ENCODE measurements around the gene UNK.

- no peak for TF ChIP-seq RARG (CRISPR knock-in tag; IDR thresholded peaks at IDR 0.05; ENCODE audit: low read depth)
- no peak for TF ChIP-seq SP2 (CRISPR knock-in tag; IDR thresholded peaks at IDR 0.05)
- TF ChIP-seq GABPA (IDR thresholded peaks at IDR 0.05; ENCODE audit: low read depth, low read length): no peak
- no peak for TF ChIP-seq GABPA (CRISPR knock-in tag; IDR thresholded peaks at IDR 0.05; ENCODE audit: low read depth)
- no peak for TF ChIP-seq TAF1 (CRISPR knock-in tag; IDR thresholded peaks at IDR 0.05)
- no peak for TF ChIP-seq FOXK1 (CRISPR knock-in tag; IDR thresholded peaks at IDR 0.05; ENCODE audit: borderline replicate concordance, low read depth)
- no peak for TF ChIP-seq POLR2A (IDR thresholded peaks at IDR 0.05; ENCODE audit: insufficient read depth in 1 of 2, low read depth in 2 of 2, low read length in 2 of 2)
- TF ChIP-seq, protein P1, sequence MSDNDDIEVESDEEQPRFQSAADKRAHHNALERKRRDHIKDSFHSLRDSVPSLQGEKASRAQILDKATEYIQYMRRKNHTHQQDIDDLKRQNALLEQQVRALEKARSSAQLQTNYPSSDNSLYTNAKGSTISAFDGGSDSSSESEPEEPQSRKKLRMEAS (IDR thresholded peaks at IDR 0.05): no peak
- no peak for TF ChIP-seq EZH2 (conservative IDR thresholded peaks at IDR 0.05; ENCODE audit: low read depth, low read length)
- no peak for TF ChIP-seq ZNF3 (CRISPR knock-in tag; IDR thresholded peaks at IDR 0.05)
- TF ChIP-seq NR2F6 (IDR thresholded peaks at IDR 0.05): no peak
- no peak for TF ChIP-seq NR2F6 (CRISPR knock-in tag; IDR thresholded peaks at IDR 0.05)
- TF ChIP-seq ZNF124 (CRISPR knock-in tag; IDR thresholded peaks at IDR 0.05): no peak
These were observed 57.8 kb downstream of the UNK start for GRCh38 chr17:75842411-75842810.

Data from HepG2 (cell line).